Right lobe of liver (tissue), 6 donors: Measurements from ENCODE around the gene UTP4. TPM values are rescaled to one million over a fixed set of nuclear protein-coding genes. Genes with fewer than 3 reads are reported as not detected.
A peak's percentile ranks its signal among the peaks of the same experiment; 100 is the strongest.

ENCODE experiments used
- ATAC-seq, 4 donors: fragments of 200-7000 bp; cut with Tn5 transposase; one replicate each; pipeline ENCODE4 v1.9.1; 2020; ENCODE audit warnings: mild to moderate bottlenecking in 4 of 4, moderate library complexity in 4 of 4
- DNase-seq, 3 donors: peaks; one replicate each; pipeline ENCODE4 v3.0.0-alpha.2; 2020
- H3K27ac ChIP-seq, 3 donors: fragments of 200-600 bp; one replicate each; pipeline ENCODE4 v1.8.0; 2022
- H3K27me3 ChIP-seq, 2 donors: fragments of 200-600 bp; one replicate each; pipeline ENCODE4 v1.8.0; 2022
- H3K36me3 ChIP-seq, 4 donors: fragments of 200-600 bp; sonication (generic) in 1 of 4; one replicate each; pipeline versions ENCODE4 v1.5.1 to v1.8.0; 2017 to 2022; ENCODE audit warnings: control low read depth in 1 of 4
- H3K4me1 ChIP-seq, 4 donors: fragments of 200-600 bp; sonication (generic) in 1 of 4; one replicate each; pipeline versions ENCODE4 v1.5.1 to v1.8.0; 2017 to 2022; ENCODE audit warnings: control low read depth in 1 of 4
- H3K4me3 ChIP-seq, 3 donors: fragments of 200-600 bp; one replicate each; pipeline ENCODE4 v1.8.0; 2022
- H3K9me3 ChIP-seq, 4 donors: fragments of 200-600 bp; sonication (generic) in 1 of 4; one replicate each; pipeline versions ENCODE4 v1.5.1 to v1.8.0; 2017 to 2022; ENCODE audit warnings: control low read depth in 1 of 4
- POLR2A ChIP-seq: fragments of 450-650 bp; IDR thresholded peaks from one replicate; pipeline ENCODE4 v1.6.1; 2017; ENCODE audit warnings: antibody characterized with exemption, mild to moderate bottlenecking
- WGBS: methylation state at CpG from one replicate; pipeline ENCODE4 v1.1.6; 2018; ENCODE audit warnings: low coverage, low lambda C conversion rate; ENCODE audit not compliant: insufficient coverage; ENCODE audit errors: missing lambda C conversion rate; 5-methylcytosine and 5-hydroxymethylcytosine counted together
- intact Hi-C, 2 donors: fragments of 100-400 bp; cut with DNase I; formaldehyde crosslinking; loops; one replicate each; pipeline versions ENCODE4 v1.11.2 to v1.14.1; 2022
- total RNA-seq, 6 experiments: library from RNA; depleted of rRNA in 2 of 6; stranded (reverse); fragments of >200 nt in 2 of 6; fragmentation: NEBNext Ultra II Directional in 3 of 6; extraction: Animal tissue kit (Norgen Biotek cat#: 25700) in 3 of 6; gene quantifications; one replicate each; pipeline versions ENCODE4 v1.1.0 to v1.2.4, GENCODE V29; 2016 to 2023
- TF ChIP-seq, protein P1 (sequence below), 4 donors: fragments of 200-600 bp in 3 of 4; fragments of 450-650 bp in 1 of 4; IDR thresholded peaks; one replicate each; pipeline versions ENCODE4 v1.5.1 to v1.8.0; 2016 to 2022; ENCODE audit warnings: antibody characterized with exemption in 4 of 4, mild to moderate bottlenecking in 2 of 4
- donor health status: DM: no; HTN: yes; CAD: no.
- donor health status: DM: no; HTN: no; CAD: no.
- donor health status: DM: no; HTN: no; CAD: no.
- donor health status: DM: no; HTN: yes; CAD: no.
- donor health status: DM: no; HTN: yes; CAD: no.

UTP4 gene
- total RNA-seq, 6 experiments from 2014 or later: 13.9 to 22.2 (median 19.6) TPM

DNA sequence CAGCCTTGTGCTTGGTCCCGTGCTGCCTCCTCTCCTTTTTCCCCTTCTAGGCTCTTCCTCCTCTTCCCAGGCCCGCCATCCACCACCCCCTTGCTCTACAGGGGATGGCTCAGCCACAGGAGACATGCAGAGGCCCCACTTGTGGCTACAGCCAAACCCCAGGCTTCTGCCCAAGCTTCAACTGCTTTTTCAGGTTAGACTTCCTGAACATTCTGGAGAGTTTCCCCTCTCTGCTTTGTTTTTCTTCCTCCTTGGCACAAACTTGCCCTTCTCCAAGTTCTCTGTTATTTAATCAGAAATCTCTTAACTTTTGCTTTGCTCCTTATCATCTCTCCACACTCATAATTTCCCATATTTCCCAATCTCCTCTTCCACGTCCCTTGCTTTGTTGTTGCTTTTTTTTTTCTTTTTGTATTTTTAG lies 45.3 kb upstream of the UTP4 start:
- ATAC-seq (no peak), DNase-seq (no peak)
- 50% methylated on average over 3 of the region's 3 CpGs for WGBS
- Histone ChIP-seq H3K9me3 (no peaks in the 10 kb centered on the region), H3K27me3 (no peaks in the 10 kb centered on the region), H3K4me1 (peaks cover 0 to 19% (median 6%) of the 10 kb centered on the region in 4 donors), H3K36me3 (peaks cover 0 to 5% (median 0%) of the 10 kb centered on the region in 4 donors), H3K4me3 (no peak overlapping the region), H3K27ac (no peak overlapping the region)
- intact Hi-C loops: no loop called here
- no peak for TF ChIP-seq POLR2A
- TF ChIP-seq, protein P1, sequence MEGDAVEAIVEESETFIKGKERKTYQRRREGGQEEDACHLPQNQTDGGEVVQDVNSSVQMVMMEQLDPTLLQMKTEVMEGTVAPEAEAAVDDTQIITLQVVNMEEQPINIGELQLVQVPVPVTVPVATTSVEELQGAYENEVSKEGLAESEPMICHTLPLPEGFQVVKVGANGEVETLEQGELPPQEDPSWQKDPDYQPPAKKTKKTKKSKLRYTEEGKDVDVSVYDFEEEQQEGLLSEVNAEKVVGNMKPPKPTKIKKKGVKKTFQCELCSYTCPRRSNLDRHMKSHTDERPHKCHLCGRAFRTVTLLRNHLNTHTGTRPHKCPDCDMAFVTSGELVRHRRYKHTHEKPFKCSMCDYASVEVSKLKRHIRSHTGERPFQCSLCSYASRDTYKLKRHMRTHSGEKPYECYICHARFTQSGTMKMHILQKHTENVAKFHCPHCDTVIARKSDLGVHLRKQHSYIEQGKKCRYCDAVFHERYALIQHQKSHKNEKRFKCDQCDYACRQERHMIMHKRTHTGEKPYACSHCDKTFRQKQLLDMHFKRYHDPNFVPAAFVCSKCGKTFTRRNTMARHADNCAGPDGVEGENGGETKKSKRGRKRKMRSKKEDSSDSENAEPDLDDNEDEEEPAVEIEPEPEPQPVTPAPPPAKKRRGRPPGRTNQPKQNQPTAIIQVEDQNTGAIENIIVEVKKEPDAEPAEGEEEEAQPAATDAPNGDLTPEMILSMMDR (IDR thresholded peaks at IDR 0.05): no peak

GRCh38 chr16:69088684-69089083 lies 43.8 kb upstream of the UTP4 start:
- Histone ChIP-seq H3K4me3 (no peak overlapping the region), H3K27ac (peak overlapping the region in 2 of 3 donors; percentile 49 to 65), H3K4me1 (peaks cover 0 to 19% (median 6%) of the 10 kb centered on the region in 4 donors), H3K9me3 (no peaks in the 10 kb centered on the region), H3K36me3 (peaks cover 0 to 5% (median 0%) of the 10 kb centered on the region in 4 donors), H3K27me3 (no peaks in the 10 kb centered on the region)
- ATAC-seq (no peak), DNase-seq (peak in 1 of 3 donors; percentile 24)
- intact Hi-C loops: no loop called here
- no peak for TF ChIP-seq POLR2A
- TF ChIP-seq, protein P1 (IDR thresholded peaks at IDR 0.05): no peak
- WGBS: 87% methylated on average over 2 of the region's 4 CpGs

DNA sequence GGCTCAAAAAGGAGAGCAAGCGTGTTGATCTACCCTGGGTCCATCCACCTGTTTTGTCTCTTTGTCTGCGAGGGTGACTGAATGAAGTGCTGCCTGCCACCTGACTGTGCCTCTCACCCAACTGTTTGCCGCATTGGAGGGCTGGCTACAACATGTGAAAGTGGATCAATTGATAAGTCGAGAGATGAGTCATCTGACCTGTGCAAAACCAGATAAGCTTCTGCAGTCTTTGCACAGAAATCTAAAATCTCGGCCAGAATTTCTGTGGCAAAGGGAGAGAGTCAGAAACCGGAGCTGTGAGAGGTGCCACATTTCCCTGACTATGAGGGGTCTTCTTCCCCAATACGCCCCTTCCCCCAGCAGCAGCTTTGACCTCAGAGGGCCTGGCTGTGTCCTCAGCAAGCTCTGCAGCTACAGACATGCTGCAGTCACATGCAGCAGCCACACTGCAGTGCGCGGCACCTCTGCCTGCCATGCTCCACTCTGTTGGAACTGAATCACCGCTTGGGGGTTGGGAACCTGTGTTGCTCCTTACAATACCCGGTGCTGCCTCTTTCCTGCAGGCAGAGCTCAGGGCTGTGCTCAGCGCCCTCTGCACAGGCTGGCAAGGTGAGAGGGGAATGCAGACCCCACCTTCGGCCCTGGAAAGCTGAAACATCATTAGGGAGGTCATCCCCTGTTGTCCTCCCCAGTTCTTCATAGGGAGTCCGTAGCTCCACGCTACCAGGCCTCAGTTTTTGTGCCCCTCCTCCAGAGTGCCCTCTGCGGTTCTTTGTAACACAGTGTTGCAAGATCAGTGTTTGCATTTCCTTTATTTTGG lies 43.1 kb upstream of the UTP4 start:
- WGBS: 27% methylated on average over 9 of the region's 16 CpGs
- DNase-seq (peak; percentile 63 to 79 (median 74)), ATAC-seq (peak; percentile 88 to 91 (median 90))
- Histone ChIP-seq H3K9me3 (no peaks in the 10 kb centered on the region), H3K27me3 (no peaks in the 10 kb centered on the region), H3K36me3 (peaks cover 0 to 4% (median 0%) of the 10 kb centered on the region in 4 donors), H3K4me3 (peak overlapping the region in 2 of 3 donors; percentile 24 to 32), H3K27ac (peak overlapping the region; percentile 11 to 65 (median 49)), H3K4me1 (peaks cover 0 to 19% (median 6%) of the 10 kb centered on the region in 4 donors)
- TF ChIP-seq, protein P1 (IDR thresholded peaks at IDR 0.05): peak in 1 of 4 donors; percentile 4
- TF ChIP-seq POLR2A: peak; percentile 23
- intact Hi-C loops: no loop called here

DNA sequence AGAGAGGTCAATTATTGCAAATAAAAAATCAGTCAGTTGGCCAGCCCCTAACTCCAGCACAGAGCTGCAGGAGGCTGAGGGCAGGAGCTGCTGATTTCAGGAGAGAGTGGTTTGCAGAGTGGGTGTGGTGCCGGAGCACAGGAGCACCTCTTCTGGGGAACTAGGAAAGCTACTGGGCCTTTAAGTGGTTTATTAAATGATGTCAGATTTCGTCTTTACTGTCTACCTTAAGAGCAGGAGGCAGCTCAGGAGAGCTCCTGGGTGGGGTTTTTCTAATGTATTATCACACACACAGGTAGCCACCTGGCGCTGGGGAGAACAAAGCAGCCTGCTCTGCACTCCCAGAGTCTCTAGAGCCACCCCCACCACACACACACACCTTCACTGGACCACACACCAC lies 38.5 kb upstream of the UTP4 start:
- DNase-seq (peak in 1 of 3 donors; percentile 7), ATAC-seq (no peak)
- Histone ChIP-seq H3K4me1 (peaks cover 0 to 12% (median 4%) of the 10 kb centered on the region in 4 donors), H3K36me3 (no peaks in the 10 kb centered on the region), H3K27me3 (no peaks in the 10 kb centered on the region), H3K27ac (no peak overlapping the region), H3K4me3 (no peak overlapping the region), H3K9me3 (no peaks in the 10 kb centered on the region)
- TF ChIP-seq, protein P1 (IDR thresholded peaks at IDR 0.05): no peak
- TF ChIP-seq POLR2A: no peak
- intact Hi-C loops: no loop called here
- 92% methylated on average over 2 of the region's 3 CpGs for WGBS
